ENCODE data around the gene GALNT10. TPM values are rescaled to one million over a fixed set of nuclear protein-coding genes. Genes with fewer than 3 reads are reported as not detected.

Gene GALNT10
- total and polyA plus RNA-seq, 8 donors = 5.3 to 76.4 (median 27.4) TPM

DNA sequence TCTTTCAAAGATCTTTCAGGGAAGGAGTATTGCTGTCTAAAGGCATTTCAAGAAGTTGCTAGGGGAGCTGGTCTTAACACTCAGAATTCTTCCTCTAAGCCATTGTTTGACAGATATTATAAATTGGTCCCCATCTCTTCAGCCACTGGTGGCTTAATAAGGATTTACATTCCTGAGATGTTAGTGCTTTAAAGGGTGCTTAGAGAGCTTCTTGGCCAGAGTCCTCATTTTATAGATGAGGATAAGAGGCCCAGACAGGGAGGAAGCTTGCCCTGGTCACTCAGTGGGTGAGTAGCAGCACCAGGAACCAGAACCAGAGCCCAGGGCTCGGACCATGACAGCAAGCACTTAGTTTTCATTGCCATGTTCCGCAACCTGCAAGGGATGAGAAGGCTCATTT, 53.2 kb downstream of the GALNT10 start:
- TF ChIP-seq EP300 (IDR thresholded peaks at IDR 0.05) (no peak), POLR2A (IDR thresholded peaks at IDR 0.05) (no peak)
- TF ChIP-seq, protein P1, sequence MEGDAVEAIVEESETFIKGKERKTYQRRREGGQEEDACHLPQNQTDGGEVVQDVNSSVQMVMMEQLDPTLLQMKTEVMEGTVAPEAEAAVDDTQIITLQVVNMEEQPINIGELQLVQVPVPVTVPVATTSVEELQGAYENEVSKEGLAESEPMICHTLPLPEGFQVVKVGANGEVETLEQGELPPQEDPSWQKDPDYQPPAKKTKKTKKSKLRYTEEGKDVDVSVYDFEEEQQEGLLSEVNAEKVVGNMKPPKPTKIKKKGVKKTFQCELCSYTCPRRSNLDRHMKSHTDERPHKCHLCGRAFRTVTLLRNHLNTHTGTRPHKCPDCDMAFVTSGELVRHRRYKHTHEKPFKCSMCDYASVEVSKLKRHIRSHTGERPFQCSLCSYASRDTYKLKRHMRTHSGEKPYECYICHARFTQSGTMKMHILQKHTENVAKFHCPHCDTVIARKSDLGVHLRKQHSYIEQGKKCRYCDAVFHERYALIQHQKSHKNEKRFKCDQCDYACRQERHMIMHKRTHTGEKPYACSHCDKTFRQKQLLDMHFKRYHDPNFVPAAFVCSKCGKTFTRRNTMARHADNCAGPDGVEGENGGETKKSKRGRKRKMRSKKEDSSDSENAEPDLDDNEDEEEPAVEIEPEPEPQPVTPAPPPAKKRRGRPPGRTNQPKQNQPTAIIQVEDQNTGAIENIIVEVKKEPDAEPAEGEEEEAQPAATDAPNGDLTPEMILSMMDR (IDR thresholded peaks at IDR 0.05) = no peak
- DNase-seq = peak in 1 of 2 donors; percentile 50
- 73 to 93% (median 82%) methylated on average over 2 of the region's 2 CpGs for WGBS, 5 donors
- H3K36me3 ChIP-seq = no peaks in the 10 kb centered on the region
- intact Hi-C loops (cut with DNase I; ENCODE audit: low total_unique reads) = no loop called here
- H3K4me1 ChIP-seq = peaks cover 0 to 50% (median 27%) of the 10 kb centered on the region in 4 donors
- no peaks in the 10 kb centered on the region for H3K9me3 ChIP-seq
- H3K27me3 ChIP-seq = no peaks in the 10 kb centered on the region
- peak overlapping the region in 3 of 5 donors; percentile 11 to 63 (median 15) for H3K27ac ChIP-seq
- no peak overlapping the region for H3K4me3 ChIP-seq

DNA sequence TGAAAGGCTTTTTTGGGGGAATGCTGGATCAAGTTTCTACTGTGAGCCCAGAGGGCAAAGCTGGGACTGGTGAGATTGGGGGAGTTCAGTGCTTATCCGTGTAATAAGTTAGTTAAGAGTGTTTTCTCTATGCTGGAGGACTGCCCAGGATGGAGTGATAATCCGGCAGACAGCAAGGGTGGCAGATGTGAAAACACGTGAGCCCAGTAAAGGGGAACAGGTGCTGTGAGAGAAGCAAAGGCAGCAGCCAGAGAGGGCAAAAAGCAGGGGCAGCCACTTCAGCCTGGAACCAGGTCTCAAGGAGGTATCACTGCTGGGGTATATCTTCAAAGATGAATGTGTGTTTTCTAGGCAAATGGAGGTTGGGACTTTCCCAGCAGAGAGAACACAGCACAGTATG, 53.9 kb downstream of the GALNT10 start:
- 52 to 81% (median 67%) methylated on average over 3 of the region's 3 CpGs for WGBS, 5 donors
- H3K4me3 ChIP-seq = no peak overlapping the region
- H3K4me1 ChIP-seq = peaks cover 0 to 49% (median 24%) of the 10 kb centered on the region in 4 donors
- no peaks in the 10 kb centered on the region for H3K27me3 ChIP-seq
- no peak for DNase-seq
- intact Hi-C loops (cut with DNase I; ENCODE audit: low total_unique reads) = no loop called here
- no peak for TF ChIP-seq POLR2A (IDR thresholded peaks at IDR 0.05)
- TF ChIP-seq, protein P1 (IDR thresholded peaks at IDR 0.05) = no peak
- TF ChIP-seq EP300 (IDR thresholded peaks at IDR 0.05) = no peak
- TF ChIP-seq POLR2AphosphoS5 (IDR thresholded peaks at IDR 0.05) = no peak
- peak overlapping the region in 3 of 5 donors; percentile 11 to 63 (median 15) for H3K27ac ChIP-seq
- H3K9me3 ChIP-seq = no peaks in the 10 kb centered on the region
- H3K36me3 ChIP-seq = no peaks in the 10 kb centered on the region

GRCh38 chr5:154248691-154249090, 58.2 kb downstream of the GALNT10 start:
- H3K4me3 ChIP-seq = no peak overlapping the region
- no peak for DNase-seq
- H3K27me3 ChIP-seq = no peaks in the 10 kb centered on the region
- H3K9me3 ChIP-seq = no peaks in the 10 kb centered on the region
- H3K27ac ChIP-seq = no peak overlapping the region
- TF ChIP-seq POLR2A (IDR thresholded peaks at IDR 0.05) = no peak
- peaks cover 0 to 34% (median 10%) of the 10 kb centered on the region in 4 donors for H3K4me1 ChIP-seq
- WGBS, 5 donors = 94 to 100% (median 100%) methylated on average over 2 of the region's 2 CpGs
- intact Hi-C loops (cut with DNase I; ENCODE audit: low total_unique reads) = no loop called here
- H3K36me3 ChIP-seq = no peaks in the 10 kb centered on the region

DNA sequence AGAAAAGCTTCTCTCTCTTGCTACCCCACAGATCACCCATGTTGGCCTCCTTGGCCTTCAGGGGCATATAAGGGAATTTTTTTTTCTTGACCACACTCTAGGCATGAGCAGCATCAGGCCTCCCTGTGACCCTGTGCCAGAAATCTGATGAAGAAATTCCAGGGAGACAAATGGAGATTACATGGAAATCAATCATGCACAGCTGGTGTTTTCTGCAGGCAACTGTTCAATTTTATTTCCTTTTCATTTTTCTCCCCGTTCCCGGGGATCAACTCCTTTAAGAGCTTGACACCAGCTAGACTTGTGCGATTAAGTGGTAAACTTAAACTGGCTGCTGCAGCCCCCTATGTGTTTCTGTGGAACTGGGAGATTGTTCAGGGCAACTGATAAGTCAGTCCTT, 59.3 kb downstream of the GALNT10 start:
- Histone ChIP-seq H3K27ac (no peak overlapping the region), H3K27me3 (no peaks in the 10 kb centered on the region), H3K36me3 (no peaks in the 10 kb centered on the region), H3K9me3 (no peaks in the 10 kb centered on the region), H3K4me3 (no peak overlapping the region), H3K4me1 (peaks cover 0 to 29% (median 9%) of the 10 kb centered on the region in 4 donors)
- TF ChIP-seq EP300 (IDR thresholded peaks at IDR 0.05) (no peak), POLR2A (IDR thresholded peaks at IDR 0.05) (no peak), POLR2AphosphoS5 (IDR thresholded peaks at IDR 0.05) (no peak)
- TF ChIP-seq, protein P1 (IDR thresholded peaks at IDR 0.05) = no peak
- intact Hi-C loops (cut with DNase I; ENCODE audit: low total_unique reads) = no loop called here
- 46 to 80% (median 67%) methylated on average over 3 of the region's 3 CpGs for WGBS, 5 donors
- no peak for DNase-seq

DNA sequence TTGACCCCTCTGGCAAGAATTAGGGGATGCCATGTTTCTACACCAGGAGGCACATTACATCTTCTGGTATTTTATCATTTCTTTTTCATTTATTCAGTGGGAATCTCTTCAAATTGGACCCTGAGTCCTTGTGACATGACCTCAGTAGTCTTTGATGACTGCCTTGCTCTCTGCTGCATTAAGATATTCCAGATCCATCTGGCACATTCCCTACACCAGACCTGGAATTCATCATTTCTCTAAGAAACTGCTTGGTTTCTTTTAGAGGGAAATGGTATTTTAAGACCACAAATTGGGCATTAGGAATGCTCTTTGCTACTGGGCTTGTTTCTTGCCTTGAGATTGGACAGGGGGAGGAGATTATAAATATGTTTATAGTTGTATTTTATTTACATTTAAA, 61.0 kb downstream of the GALNT10 start:
- Histone ChIP-seq H3K27me3 (no peaks in the 10 kb centered on the region), H3K4me1 (peaks cover 0 to 29% (median 9%) of the 10 kb centered on the region in 4 donors), H3K36me3 (no peaks in the 10 kb centered on the region), H3K27ac (peak overlapping the region in 1 of 5 donors; percentile 8), H3K4me3 (no peak overlapping the region), H3K9me3 (no peaks in the 10 kb centered on the region)
- TF ChIP-seq POLR2AphosphoS5 (IDR thresholded peaks at IDR 0.05) (no peak), POLR2A (IDR thresholded peaks at IDR 0.05) (no peak)
- intact Hi-C loops (cut with DNase I; ENCODE audit: low total_unique reads) = no loop called here
- no peak for DNase-seq

Measured in stomach (tissue), 9 donors.